ENCODE results near the gene COTL1. TPM values are rescaled to one million over a fixed set of nuclear protein-coding genes. Genes with fewer than 3 reads are reported as not detected.

COTL1 gene
- total RNA-seq, 1 donor from 2014 or later: 318 TPM

GRCh38 chr16:84652566-84652965 lies 34.7 kb upstream of the COTL1 start:
- TF ChIP-seq, protein P1, sequence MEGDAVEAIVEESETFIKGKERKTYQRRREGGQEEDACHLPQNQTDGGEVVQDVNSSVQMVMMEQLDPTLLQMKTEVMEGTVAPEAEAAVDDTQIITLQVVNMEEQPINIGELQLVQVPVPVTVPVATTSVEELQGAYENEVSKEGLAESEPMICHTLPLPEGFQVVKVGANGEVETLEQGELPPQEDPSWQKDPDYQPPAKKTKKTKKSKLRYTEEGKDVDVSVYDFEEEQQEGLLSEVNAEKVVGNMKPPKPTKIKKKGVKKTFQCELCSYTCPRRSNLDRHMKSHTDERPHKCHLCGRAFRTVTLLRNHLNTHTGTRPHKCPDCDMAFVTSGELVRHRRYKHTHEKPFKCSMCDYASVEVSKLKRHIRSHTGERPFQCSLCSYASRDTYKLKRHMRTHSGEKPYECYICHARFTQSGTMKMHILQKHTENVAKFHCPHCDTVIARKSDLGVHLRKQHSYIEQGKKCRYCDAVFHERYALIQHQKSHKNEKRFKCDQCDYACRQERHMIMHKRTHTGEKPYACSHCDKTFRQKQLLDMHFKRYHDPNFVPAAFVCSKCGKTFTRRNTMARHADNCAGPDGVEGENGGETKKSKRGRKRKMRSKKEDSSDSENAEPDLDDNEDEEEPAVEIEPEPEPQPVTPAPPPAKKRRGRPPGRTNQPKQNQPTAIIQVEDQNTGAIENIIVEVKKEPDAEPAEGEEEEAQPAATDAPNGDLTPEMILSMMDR (conservative IDR thresholded peaks at IDR 0.05; ENCODE audit: low read depth, low read length): no peak
- H3K4me3 ChIP-seq (ENCODE audit: low read depth, low read length): no peak overlapping the region

GRCh38 chr16:84650062-84650991 lies 32.4 kb upstream of the COTL1 start:
- H3K4me3 ChIP-seq (ENCODE audit: low read depth, low read length): peak overlapping the region; percentile 4
- DNase-seq (ENCODE audit: low read depth): peak; percentile 82
- TF ChIP-seq, protein P1 (conservative IDR thresholded peaks at IDR 0.05; ENCODE audit: low read depth, low read length): no peak

More at GRCh38 chr16:84652566-84652965, 34.7 kb upstream of the COTL1 start:
- DNase-seq (ENCODE audit: low read depth): no peak

DNA sequence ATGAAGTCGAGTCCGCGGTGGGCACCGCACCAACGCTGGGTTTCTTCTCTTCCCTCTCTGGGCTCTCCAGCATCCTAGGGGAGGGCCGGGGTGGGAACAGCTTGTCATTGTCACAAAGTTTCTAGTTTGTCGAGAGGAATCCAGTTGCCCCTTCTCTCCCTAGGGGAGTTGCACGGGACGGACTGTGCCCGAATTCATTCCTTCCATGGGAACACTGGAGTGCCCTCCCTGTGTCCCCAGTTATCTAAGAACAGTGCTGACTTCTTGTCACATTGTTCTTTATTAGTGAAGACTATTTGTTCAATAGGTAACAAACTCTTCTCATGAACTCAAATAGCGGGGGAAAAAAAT lies 31.6 kb upstream of the COTL1 start:
- TF ChIP-seq, protein P1 (conservative IDR thresholded peaks at IDR 0.05; ENCODE audit: low read depth, low read length): no peak
- peak overlapping the region; percentile 78 for H3K4me3 ChIP-seq (ENCODE audit: low read depth, low read length)
- DNase-seq (ENCODE audit: low read depth): no peak

DNA sequence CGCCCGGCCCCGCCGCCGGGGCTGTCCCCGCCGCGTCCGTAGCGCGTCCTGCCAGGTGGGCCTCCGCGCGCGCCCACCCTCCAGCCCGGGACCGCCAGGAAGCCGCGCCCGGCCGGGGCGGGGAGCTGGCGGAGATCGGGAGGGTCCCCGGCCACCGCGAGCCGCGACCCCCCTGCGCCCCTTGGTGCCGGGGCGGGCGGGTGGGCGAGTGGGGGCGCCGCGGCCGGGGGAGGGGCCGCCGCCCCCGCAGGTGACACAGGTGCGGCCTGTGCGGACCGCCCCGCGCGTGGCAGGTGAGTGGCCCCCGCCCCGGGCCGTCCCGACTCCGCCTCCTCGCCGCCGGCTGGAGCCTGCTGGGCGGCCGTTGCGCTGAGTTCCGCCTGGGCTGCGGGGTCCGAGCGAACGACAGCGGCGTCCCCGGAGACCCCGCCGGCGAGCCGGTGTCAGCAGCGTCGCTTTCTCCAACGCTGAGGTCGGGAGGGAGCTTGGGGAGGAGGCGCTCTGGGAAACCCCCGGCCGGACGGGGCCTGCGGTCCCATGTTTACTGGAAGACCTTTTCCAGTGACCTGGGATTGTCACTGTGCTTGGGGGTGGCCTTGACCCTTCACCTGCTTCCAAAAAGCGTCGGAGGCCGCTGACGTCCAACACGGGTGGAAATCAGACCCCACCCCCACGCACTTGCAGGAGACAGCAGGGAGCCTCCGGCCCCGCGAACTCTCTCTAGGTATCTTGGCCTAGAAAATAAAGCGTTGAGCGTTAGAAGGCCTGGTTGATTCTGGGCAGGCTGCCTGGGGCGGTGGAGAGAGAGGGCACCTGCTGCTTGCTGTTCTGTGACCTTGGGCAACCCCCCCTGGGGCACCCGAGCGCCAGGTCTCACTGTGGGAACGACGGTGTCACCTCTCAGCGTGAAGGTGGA lies 31.0 kb upstream of the COTL1 start:
- TF ChIP-seq, protein P1 (conservative IDR thresholded peaks at IDR 0.05; ENCODE audit: low read depth, low read length): no peak
- no peak for DNase-seq (ENCODE audit: low read depth)
- peak overlapping the region; percentile 78 for H3K4me3 ChIP-seq (ENCODE audit: low read depth, low read length)

GRCh38 chr16:84647828-84648594 lies 30.1 kb upstream of the COTL1 start, which contains the start of gene KLHL36:
Gene KLHL36 (plus strand): TSS chr16:84648511. CDS start chr16:84650868, 2,357 bp downstream.
- no peak for DNase-seq (ENCODE audit: low read depth)
- peak within 1 kb of the TSS; percentile 78 for H3K4me3 ChIP-seq (ENCODE audit: low read depth, low read length)
- TF ChIP-seq, protein P1 (conservative IDR thresholded peaks at IDR 0.05; ENCODE audit: low read depth, low read length): no peak

- TF ChIP-seq, protein P1 (conservative IDR thresholded peaks at IDR 0.05; ENCODE audit: low read depth, low read length): no peak
- no peak for DNase-seq (ENCODE audit: low read depth)
- H3K4me3 ChIP-seq (ENCODE audit: low read depth, low read length): no peak overlapping the region
Measured at GRCh38 chr16:84643674-84644073, 25.8 kb upstream of the COTL1 start.

All from epithelial cell of proximal tubule (primary cell).